Pancreas (tissue), 10 donors: ENCODE results near the gene SH2D1B. TPM values are rescaled to one million over a fixed set of nuclear protein-coding genes. Genes with fewer than 3 reads are reported as not detected.

ENCODE experiments used
- ATAC-seq, 4 donors: fragments of 200-7000 bp; cut with Tn5 transposase; one replicate each; pipeline versions ENCODE4 v1.8.0 to v1.9.1; 2020; ENCODE audit warnings: mild to moderate bottlenecking in 4 of 4, moderate library complexity in 4 of 4
- DNase-seq, 6 donors: peaks; one replicate each; pipeline ENCODE4 v3.0.0-alpha.2; 2020
- FAIRE-seq: peaks from 2 replicates; lab custom pipeline; 2012; peaks lifted over from hg19 to GRCh38; lab: Jason Lieb, UNC
- H3K27ac ChIP-seq, 4 donors: fragments of 200-600 bp; sonication (generic); 1 replicate in 3 of 4; 2 replicates in 1 of 4; pipeline versions ENCODE4 v1.5.0 to v1.8.0; 2020
- H3K27me3 ChIP-seq, 4 donors: fragments of 200-600 bp; one replicate each; pipeline ENCODE4 v1.8.0; 2021
- H3K36me3 ChIP-seq, 3 donors: fragments of 200-600 bp; sonication (generic) in 1 of 3; one replicate each; pipeline versions ENCODE4 v1.5.0 to v1.8.0; 2020 to 2021
- H3K4me1 ChIP-seq, 3 donors: fragments of 200-600 bp; one replicate each; pipeline ENCODE4 v1.8.0; 2021
- H3K4me3 ChIP-seq, 4 donors: fragments of 200-600 bp; sonication (generic) in 2 of 4; one replicate each; pipeline versions ENCODE4 v1.5.0 to v1.8.0; 2020 to 2021
- H3K9me3 ChIP-seq, 4 donors: fragments of 200-600 bp; one replicate each; pipeline ENCODE4 v1.8.0; 2021
- CTCF ChIP-seq, 4 donors: fragments of 200-600 bp; sonication (generic) in 3 of 4; IDR thresholded peaks; one replicate each; pipeline versions ENCODE4 v1.5.0 to v1.8.0; 2021; ENCODE audit warnings: antibody characterized with exemption in 4 of 4
- WGBS, 2 donors: extraction: QIAGEN DNeasy Blood & Tissue Kit; methylation state at CpG; one replicate each; pipeline ENCODE4 v1.1.7; 2013; 5-methylcytosine and 5-hydroxymethylcytosine counted together
- intact Hi-C, 3 donors: fragments of 100-400 bp; cut with DNase I; formaldehyde crosslinking; loops; one replicate each; pipeline versions ENCODE4 v1.11.1 to v1.14.2; 2022
- polyA plus RNA-seq, 2 donors: library from polyadenylated mRNA; stranded (reverse); fragments of 200-250 nt; gene quantifications; one replicate each; pipeline ENCODE4 v1.2.3, GENCODE V29; 2013
- total RNA-seq, 6 donors: library from RNA; stranded (reverse); fragmentation: NEBNext Ultra II Directional in 4 of 6; extraction: Animal tissue kit (Norgen Biotek cat#: 25700) in 4 of 6; gene quantifications; one replicate each; pipeline versions ENCODE4 v1.2.1 to v1.2.4, GENCODE V29; 2021 to 2023
- donor health status: healthy with polysubstance abuse.
- donor health status: DM: no; HTN: no; CAD: no; lungs with moderate emphysema.
- donor health status: DM: no; HTN: no; CAD: no.
- donor health status: control.
- donor health status: control.
- donor health status: Bipolar disorder and iron deficiency.
- donor health status: DM: yes; HTN: yes; CAD: no.
- donor health status: DM: no; HTN: no; CAD: no.
- donor health status: DM: no; HTN: no; CAD: no.
- donor health status: DM: yes; HTN: yes; CAD: no.

Gene SH2D1B
- total and polyA plus RNA-seq, 8 donors = 0.06 TPM; not detected in 7

- FAIRE-seq = no peak
- WGBS, 2 donors = 66 to 70% methylated on average over 4 of the region's 4 CpGs
- no peaks in the 10 kb centered on the region for H3K27me3 ChIP-seq
- no peaks in the 10 kb centered on the region for H3K9me3 ChIP-seq
- no peak overlapping the region for H3K27ac ChIP-seq
- intact Hi-C loops = no loop called here
- no peaks in the 10 kb centered on the region for H3K36me3 ChIP-seq
- H3K4me1 ChIP-seq = no peaks in the 10 kb centered on the region
- TF ChIP-seq CTCF (IDR thresholded peaks at IDR 0.05) = no peak
- ATAC-seq = no peak
- no peak for DNase-seq
- H3K4me3 ChIP-seq = no peak overlapping the region
Observed at GRCh38 chr1:162366149-162366548, 45.8 kb downstream of the SH2D1B start.

- Histone ChIP-seq H3K36me3 (no peaks in the 10 kb centered on the region), H3K27me3 (no peaks in the 10 kb centered on the region), H3K4me1 (no peaks in the 10 kb centered on the region), H3K27ac (no peak overlapping the region), H3K4me3 (no peak overlapping the region), H3K9me3 (no peaks in the 10 kb centered on the region)
- FAIRE-seq (no peak), ATAC-seq (no peak), DNase-seq (no peak)
- TF ChIP-seq CTCF (IDR thresholded peaks at IDR 0.05) = no peak
- intact Hi-C loops = no loop called here
- 90 to 96% methylated on average over 10 of the region's 10 CpGs for WGBS, 2 donors
Observed at GRCh38 chr1:162365284-162366020, 46.5 kb downstream of the SH2D1B start.

- Histone ChIP-seq H3K4me3 (no peak overlapping the region), H3K27me3 (no peaks in the 10 kb centered on the region), H3K36me3 (no peaks in the 10 kb centered on the region), H3K4me1 (no peaks in the 10 kb centered on the region), H3K27ac (no peak overlapping the region), H3K9me3 (no peaks in the 10 kb centered on the region)
- FAIRE-seq (no peak), DNase-seq (no peak), ATAC-seq (no peak)
- TF ChIP-seq CTCF (IDR thresholded peaks at IDR 0.05) = no peak
- intact Hi-C loops = no loop called here
- WGBS, 2 donors = 94 to 100% methylated on average over 1 of the region's 1 CpG
Observed at GRCh38 chr1:162364498-162364897, 47.4 kb downstream of the SH2D1B start.

- no peak for TF ChIP-seq CTCF (IDR thresholded peaks at IDR 0.05)
- H3K9me3 ChIP-seq = no peaks in the 10 kb centered on the region
- no peak overlapping the region for H3K4me3 ChIP-seq
- H3K4me1 ChIP-seq = no peaks in the 10 kb centered on the region
- intact Hi-C loops = no loop called here
- no peaks in the 10 kb centered on the region for H3K36me3 ChIP-seq
- H3K27me3 ChIP-seq = no peaks in the 10 kb centered on the region
- FAIRE-seq (no peak), ATAC-seq (no peak), DNase-seq (no peak)
- H3K27ac ChIP-seq = no peak overlapping the region
- WGBS, 2 donors = 83 to 84% methylated on average over 3 of the region's 3 CpGs
Observed at GRCh38 chr1:162363823-162364222, 48.1 kb downstream of the SH2D1B start.

- no peak overlapping the region for H3K4me3 ChIP-seq
- FAIRE-seq = no peak
Observed at GRCh38 chr1:162361349-162361748, 50.6 kb downstream of the SH2D1B start.

More at GRCh38 chr1:162361349-162361748, 50.6 kb downstream of the SH2D1B start:
- ATAC-seq = no peak
- no peak for TF ChIP-seq CTCF (IDR thresholded peaks at IDR 0.05)
- DNase-seq = no peak
- Histone ChIP-seq H3K4me1 (no peaks in the 10 kb centered on the region), H3K27ac (no peak overlapping the region), H3K9me3 (no peaks in the 10 kb centered on the region), H3K36me3 (no peaks in the 10 kb centered on the region), H3K27me3 (no peaks in the 10 kb centered on the region)
- WGBS, 2 donors = 94 to 96% methylated on average over 5 of the region's 5 CpGs
- intact Hi-C loops = no loop called here
